MM.1S (cell line): ENCODE results near the gene CH25H.

ENCODE experiments used
- DNase-seq: peaks from one replicate; pipeline ENCODE4 v3.0.0-alpha.2; 2015
- H2AFZ ChIP-seq: fragments of 300-600 bp; sonication (generic); 2 replicates; pipeline ENCODE4 v1.6.0; 2016; ENCODE audit warnings: antibody characterized with exemption, low read length
- H3F3A ChIP-seq: fragments of 300-600 bp; sonication (generic); 2 replicates; pipeline ENCODE4 v1.6.1; 2016; ENCODE audit warnings: mild to moderate bottlenecking, antibody characterized with exemption, low read length, moderate library complexity, mixed read lengths; ENCODE audit not compliant: insufficient read depth
- H3K27ac ChIP-seq: fragments of 300-600 bp; sonication (generic); 2 replicates; pipeline ENCODE4 v1.5.1; 2016; ENCODE audit warnings: mild to moderate bottlenecking, low read length
- H3K27me3 ChIP-seq: fragments of 300-600 bp; sonication (generic); replicated peaks from 2 replicates; pipeline ENCODE4 v1.6.0; 2016; ENCODE audit warnings: low read length; ENCODE audit not compliant: insufficient read depth
- H3K36me3 ChIP-seq: fragments of 300-600 bp; sonication (generic); replicated peaks from 2 replicates; pipeline ENCODE4 v1.6.1; 2016; ENCODE audit warnings: mild to moderate bottlenecking, low read length, mixed read lengths; ENCODE audit not compliant: insufficient read depth
- H3K4me1 ChIP-seq: fragments of 300-600 bp; sonication (generic); 2 replicates; pipeline ENCODE4 v1.6.1; 2016; ENCODE audit warnings: low read length, mixed read lengths
- H3K4me2 ChIP-seq: fragments of 300-600 bp; sonication (generic); 2 replicates; pipeline ENCODE4 v1.6.0; 2016; ENCODE audit warnings: low read depth, low read length
- H3K4me3 ChIP-seq: fragments of 300-600 bp; sonication (generic); 2 replicates; pipeline ENCODE4 v1.5.1; 2016; ENCODE audit warnings: low read length, mixed read lengths
- H3K79me2 ChIP-seq: fragments of 300-600 bp; sonication (generic); 2 replicates; pipeline ENCODE4 v1.6.1; 2016; ENCODE audit warnings: mixed run types, low read length, mixed read lengths
- H3K9ac ChIP-seq: fragments of 300-600 bp; sonication (generic); 2 replicates; pipeline ENCODE4 v1.6.1; 2016; ENCODE audit warnings: low read length, mixed read lengths
- H3K9me2 ChIP-seq: fragments of 300-600 bp; sonication (generic); replicated peaks from 2 replicates; pipeline ENCODE4 v1.6.1; 2016; ENCODE audit warnings: mild to moderate bottlenecking, low read length, mixed read lengths; ENCODE audit not compliant: insufficient read depth
- H3K9me3 ChIP-seq: fragments of 300-600 bp; sonication (generic); replicated peaks from 2 replicates; pipeline ENCODE4 v1.6.1; 2016; ENCODE audit warnings: mild to moderate bottlenecking, low read length, mixed read lengths; ENCODE audit not compliant: insufficient read depth
- H4K20me1 ChIP-seq: fragments of 300-600 bp; sonication (generic); 2 replicates; pipeline ENCODE4 v1.6.1; 2016; ENCODE audit warnings: mild to moderate bottlenecking, low read length, moderate library complexity, mixed read lengths; ENCODE audit not compliant: insufficient read depth
- CTCF ChIP-seq: fragments of 300-600 bp; sonication (generic); IDR thresholded peaks from 2 replicates; pipeline ENCODE4 v1.5.1; 2016; ENCODE audit warnings: antibody characterized with exemption, low read length, mixed read lengths
- EZH2 ChIP-seq: fragments of 300-600 bp; sonication (generic); optimal IDR thresholded peaks from 2 replicates; pipeline ENCODE3; 2017; ENCODE audit warnings: low read depth, mild to moderate bottlenecking, antibody characterized with exemption, low read length, mixed read lengths
- EZH2phosphoT487 ChIP-seq: fragments of 300-600 bp; sonication (generic); IDR thresholded peaks from 2 replicates; pipeline ENCODE4 v1.6.1; 2018; ENCODE audit warnings: antibody characterized with exemption, low read length

The CH25H gene

GRCh38 chr10:89242345-89242684 lies 35.2 kb upstream of the CH25H start:
- no peaks in the 10 kb centered on the region for H3K9me2 ChIP-seq
- no peak for DNase-seq
- TF ChIP-seq EZH2phosphoT487 (no peak), EZH2 (no peak), CTCF (no peak)
- no peaks in the 10 kb centered on the region for H3K27me3 ChIP-seq
- no peaks in the 10 kb centered on the region for H4K20me1 ChIP-seq
- no peak overlapping the region for H3K27ac ChIP-seq
- H2AFZ ChIP-seq = no peak overlapping the region
- no peaks in the 10 kb centered on the region for H3K79me2 ChIP-seq
- no peak overlapping the region for H3K9ac ChIP-seq
- H3K4me2 ChIP-seq = no peak overlapping the region
- no peaks in the 10 kb centered on the region for H3K36me3 ChIP-seq
- no peaks in the 10 kb centered on the region for H3F3A ChIP-seq
- no peak overlapping the region for H3K4me3 ChIP-seq
- no peaks in the 10 kb centered on the region for H3K4me1 ChIP-seq
- no peaks in the 10 kb centered on the region for H3K9me3 ChIP-seq

GRCh38 chr10:89241486-89242344 lies 34.6 kb upstream of the CH25H start:
- no peak for TF ChIP-seq EZH2
- no peak for TF ChIP-seq CTCF
- TF ChIP-seq EZH2phosphoT487 = no peak
- no peaks in the 10 kb centered on the region for H3K79me2 ChIP-seq
- no peak overlapping the region for H3K4me3 ChIP-seq
- no peaks in the 10 kb centered on the region for H4K20me1 ChIP-seq
- H3K4me1 ChIP-seq = no peaks in the 10 kb centered on the region
- no peaks in the 10 kb centered on the region for H3F3A ChIP-seq
- H3K9ac ChIP-seq = no peak overlapping the region
- H3K27me3 ChIP-seq = no peaks in the 10 kb centered on the region
- H3K9me2 ChIP-seq = no peaks in the 10 kb centered on the region
- no peak overlapping the region for H3K27ac ChIP-seq
- H3K4me2 ChIP-seq = no peak overlapping the region
- no peaks in the 10 kb centered on the region for H3K9me3 ChIP-seq
- DNase-seq = no peak
- no peaks in the 10 kb centered on the region for H3K36me3 ChIP-seq
- H2AFZ ChIP-seq = no peak overlapping the region

- Histone ChIP-seq H2AFZ (no peak overlapping the region), H3K9ac (no peak overlapping the region), H3K27me3 (no peaks in the 10 kb centered on the region), H3K36me3 (no peaks in the 10 kb centered on the region), H3K9me3 (no peaks in the 10 kb centered on the region), H3K79me2 (no peaks in the 10 kb centered on the region), H3K9me2 (no peaks in the 10 kb centered on the region), H3F3A (no peaks in the 10 kb centered on the region), H4K20me1 (no peaks in the 10 kb centered on the region), H3K4me1 (no peaks in the 10 kb centered on the region), H3K27ac (no peak overlapping the region), H3K4me2 (no peak overlapping the region), H3K4me3 (no peak overlapping the region)
- no peak for DNase-seq
- TF ChIP-seq EZH2 (no peak), EZH2phosphoT487 (no peak), CTCF (no peak)
These were observed 33.9 kb upstream of the CH25H start for GRCh38 chr10:89241026-89241425.
